ENCODE results near the gene ZCCHC9.
"Not testable (repeated sequence)": the region's sequence is repeated elsewhere in the genome, so short reads cannot be mapped to it uniquely, and the experiment has no call there.

- not testable (repeated sequence) for TF ChIP-seq CTCF (IDR thresholded peaks at IDR 0.05); EZH2 (IDR thresholded peaks at IDR 0.05; ENCODE audit: borderline replicate concordance, insufficient read depth, low read depth, low read length, poor library complexity, severe bottlenecking)
Observed at GRCh38 chr5:81270394-81271027, 30.9 kb upstream of the ZCCHC9 start.

Measured in B cell (primary cell).